CD14-positive monocyte (primary cell): ENCODE measurements around the gene ADGRG1. TPM values are rescaled to one million over a fixed set of nuclear protein-coding genes. Genes with fewer than 3 reads are reported as not detected.
A peak's percentile ranks its signal among the peaks of the same experiment; 100 is the strongest.

Experiments used
- DNase-seq, 3 donors: peaks; one replicate each; pipeline ENCODE4 v3.0.0-alpha.2; 2011 to 2022
- H2AFZ ChIP-seq: 2 replicates; pipeline ENCODE4 v1.6.0; 2012; ENCODE audit warnings: mild to moderate bottlenecking, low read depth, low read length, inconsistent platforms; ENCODE audit not compliant: insufficient read depth, poor library complexity, severe bottlenecking
- H3K27ac ChIP-seq, 2 donors: 1 replicate in 1 of 2; 2 replicates in 1 of 2; pipeline ENCODE4 v1.5.1; 2012 to 2013; ENCODE audit warnings: low read length in 2 of 2, control low read depth in 1 of 2, inconsistent platforms in 1 of 2, low read depth in 1 of 2, mild to moderate bottlenecking in 1 of 2
- H3K27me3 ChIP-seq, 2 donors: one replicate each; pipeline versions ENCODE4 v1.6.0 to v1.6.1; 2011 to 2013; ENCODE audit warnings: low read length in 2 of 2; ENCODE audit not compliant: control insufficient read depth in 2 of 2, insufficient read depth in 2 of 2
- H3K36me3 ChIP-seq, 2 donors: replicated peaks in 1 of 2; 1 replicate in 1 of 2; 2 replicates in 1 of 2; pipeline versions ENCODE4 v1.5.1 to v1.6.1; 2012 to 2013; ENCODE audit warnings: low read length in 2 of 2, control low read depth in 1 of 2, inconsistent platforms in 1 of 2, mild to moderate bottlenecking in 1 of 2; ENCODE audit not compliant: insufficient read depth in 2 of 2, control insufficient read depth in 1 of 2
- H3K4me1 ChIP-seq, 2 donors: 1 replicate in 1 of 2; 2 replicates in 1 of 2; pipeline versions ENCODE4 v1.5.1 to v1.6.1; 2012 to 2013; ENCODE audit warnings: low read length in 2 of 2, control low read depth in 1 of 2, inconsistent platforms in 1 of 2, mild to moderate bottlenecking in 1 of 2, moderate library complexity in 1 of 2; ENCODE audit not compliant: insufficient read depth in 2 of 2, control insufficient read depth in 1 of 2
- H3K4me2 ChIP-seq: replicated peaks from 2 replicates; pipeline ENCODE3; 2012; ENCODE audit warnings: low read length, moderate library complexity, mild to moderate bottlenecking; ENCODE audit not compliant: poor library complexity, severe bottlenecking; ENCODE audit errors: extremely low read depth
- H3K4me3 ChIP-seq, 3 experiments: fragments of 200-600 bp in 1 of 3; sonication (generic) in 1 of 3; replicated peaks in 1 of 3; 1 replicate in 2 of 3; 2 replicates in 1 of 3; pipeline ENCODE4 v1.5.1; 2011 to 2013; ENCODE audit warnings: low read length in 3 of 3, mild to moderate bottlenecking in 3 of 3, control low read depth in 2 of 3, low read depth in 2 of 3, inconsistent platforms in 1 of 3, moderate library complexity in 1 of 3
- H3K79me2 ChIP-seq: 2 replicates; pipeline ENCODE4 v1.6.0; 2012; ENCODE audit warnings: mild to moderate bottlenecking, control low read depth, inconsistent platforms, low read length, moderate library complexity; ENCODE audit not compliant: insufficient read depth
- H3K9ac ChIP-seq: 2 replicates; pipeline ENCODE4 v1.6.0; 2017; ENCODE audit warnings: low read length, mild to moderate bottlenecking; ENCODE audit not compliant: insufficient read depth, poor library complexity, severe bottlenecking
- H3K9me3 ChIP-seq, 2 donors: replicated peaks in 1 of 2; 1 replicate in 1 of 2; 2 replicates in 1 of 2; pipeline versions ENCODE4 v1.5.1 to v1.6.1; 2012 to 2013; ENCODE audit warnings: low read length in 2 of 2, control low read depth in 1 of 2; ENCODE audit not compliant: control insufficient read depth in 1 of 2, insufficient read depth in 1 of 2
- H4K20me1 ChIP-seq: 2 replicates; pipeline ENCODE4 v1.6.0; 2012; ENCODE audit warnings: mild to moderate bottlenecking, low read length, control low read depth, moderate library complexity; ENCODE audit not compliant: insufficient read depth
- H3K27ac Mint-ChIP-seq, 7 donors: one replicate each; pipeline ENCODE4 v1.8.0; 2020; ENCODE audit warnings: mild to moderate bottlenecking in 7 of 7, mixed read lengths in 7 of 7, moderate library complexity in 6 of 7, inconsistent platforms in 2 of 7
- H3K27me3 Mint-ChIP-seq, 3 donors: one replicate each; pipeline ENCODE4 v1.8.0; 2021 to 2022; ENCODE audit warnings: low read depth in 3 of 3, mild to moderate bottlenecking in 3 of 3, mixed read lengths in 3 of 3, moderate library complexity in 3 of 3, inconsistent platforms in 1 of 3
- H3K36me3 Mint-ChIP-seq, 2 donors: one replicate each; pipeline ENCODE4 v1.8.0; 2020; ENCODE audit warnings: mixed read lengths in 2 of 2, inconsistent platforms in 1 of 2, mild to moderate bottlenecking in 1 of 2
- H3K4me1 Mint-ChIP-seq: one replicate; pipeline ENCODE4 v1.8.0; 2020; ENCODE audit warnings: mild to moderate bottlenecking, mixed read lengths
- H3K4me3 Mint-ChIP-seq, 2 donors: one replicate each; pipeline ENCODE4 v1.8.0; 2020; ENCODE audit warnings: mild to moderate bottlenecking in 2 of 2, mixed read lengths in 2 of 2, moderate library complexity in 1 of 2
- H3K9me3 Mint-ChIP-seq, 7 donors: one replicate each; pipeline ENCODE4 v1.8.0; 2020 to 2022; ENCODE audit warnings: mixed read lengths in 7 of 7, mild to moderate bottlenecking in 6 of 7, moderate library complexity in 6 of 7, inconsistent platforms in 2 of 7
- WGBS: methylation state at CpG from one replicate; pipeline ENCODE4 v1.1.5; 2013; ENCODE audit warnings: missing lambda C conversion rate; ENCODE audit not compliant: insufficient coverage; 5-methylcytosine and 5-hydroxymethylcytosine counted together
- intact Hi-C, 2 donors: fragments of 100-400 bp; cut with micrococcal nuclease; formaldehyde crosslinking; loops; one replicate each; pipeline versions ENCODE4 v1.15.0 to v1.15.1; 2023
- polyA plus RNA-seq, 3 donors: library from polyadenylated mRNA; depleted of rRNA in 1 of 3; unstranded in 2 of 3; stranded (reverse) in 1 of 3; fragments of 300-500 nt in 2 of 3; fragments of >200 nt in 1 of 3; fragmentation: Illumina TruSeq in 2 of 3; gene quantifications; 1 replicate in 2 of 3; 2 replicates in 1 of 3; pipeline ENCODE4 v1.2.3, GENCODE V29; 2012 to 2021
- TF ChIP-seq, protein P1 (sequence below): fragments of 200-600 bp; IDR thresholded peaks from one replicate; pipeline ENCODE4 v1.8.0; 2022; ENCODE audit warnings: antibody characterized with exemption, mild to moderate bottlenecking

The ADGRG1 gene
- polyA plus RNA-seq, 3 donors = 0.07 to 0.39 (median 0.08) TPM

DNA sequence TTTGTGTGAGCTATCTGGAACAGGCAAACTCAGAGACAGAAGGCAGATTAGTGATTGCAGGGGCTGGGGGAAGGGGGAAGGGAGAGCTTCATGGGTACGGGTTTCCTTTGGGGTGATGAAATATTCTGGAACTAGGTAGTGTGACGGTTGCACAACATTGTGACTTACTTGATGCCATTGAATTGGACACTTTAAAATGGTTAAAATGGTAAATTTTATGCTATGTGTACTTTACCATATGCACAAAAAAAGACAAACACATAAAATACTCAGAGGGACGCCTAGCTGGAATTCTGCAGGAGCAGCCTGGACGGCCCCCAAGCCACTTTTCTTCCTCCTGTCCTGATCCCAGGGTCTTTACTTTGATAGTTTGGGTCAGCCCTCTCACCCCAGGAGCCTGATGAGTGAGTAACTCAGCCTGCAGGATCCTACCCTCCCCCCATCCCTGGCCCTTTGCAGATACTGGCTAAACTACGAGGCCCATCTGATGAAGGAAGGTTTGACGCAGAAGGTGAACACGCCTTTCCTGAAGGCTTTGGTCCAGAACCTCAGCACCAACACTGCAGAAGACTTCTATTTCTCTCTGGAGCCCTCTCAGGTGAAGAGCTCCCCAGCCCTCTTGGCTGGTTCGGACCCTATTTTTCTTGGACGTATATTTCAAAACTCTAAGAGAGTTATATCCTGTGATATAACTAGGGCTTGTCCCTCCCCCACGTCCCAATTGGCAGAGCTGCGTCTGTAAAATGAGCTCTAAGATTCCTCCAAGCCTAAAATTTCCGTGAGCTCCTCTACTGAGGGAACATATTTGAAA lies 47.5 kb downstream of the ADGRG1 start:
- no peaks in the 10 kb centered on the region for H3K9me3 Mint-ChIP-seq
- Histone ChIP-seq H3K4me2 (no peak overlapping the region), H2AFZ (no peak overlapping the region), H3K36me3 (no peaks in the 10 kb centered on the region), H3K9ac (no peak overlapping the region), H3K9me3 (no peaks in the 10 kb centered on the region), H3K27me3 (no peaks in the 10 kb centered on the region), H3K27ac (no peak overlapping the region), H3K4me1 (peaks cover 30 to 49% of the 10 kb centered on the region in 2 donors), H3K4me3 (no peak overlapping the region), H3K79me2 (no peaks in the 10 kb centered on the region), H4K20me1 (no peaks in the 10 kb centered on the region)
- peaks cover 42% of the 10 kb centered on the region for H3K4me1 Mint-ChIP-seq
- TF ChIP-seq, protein P1, sequence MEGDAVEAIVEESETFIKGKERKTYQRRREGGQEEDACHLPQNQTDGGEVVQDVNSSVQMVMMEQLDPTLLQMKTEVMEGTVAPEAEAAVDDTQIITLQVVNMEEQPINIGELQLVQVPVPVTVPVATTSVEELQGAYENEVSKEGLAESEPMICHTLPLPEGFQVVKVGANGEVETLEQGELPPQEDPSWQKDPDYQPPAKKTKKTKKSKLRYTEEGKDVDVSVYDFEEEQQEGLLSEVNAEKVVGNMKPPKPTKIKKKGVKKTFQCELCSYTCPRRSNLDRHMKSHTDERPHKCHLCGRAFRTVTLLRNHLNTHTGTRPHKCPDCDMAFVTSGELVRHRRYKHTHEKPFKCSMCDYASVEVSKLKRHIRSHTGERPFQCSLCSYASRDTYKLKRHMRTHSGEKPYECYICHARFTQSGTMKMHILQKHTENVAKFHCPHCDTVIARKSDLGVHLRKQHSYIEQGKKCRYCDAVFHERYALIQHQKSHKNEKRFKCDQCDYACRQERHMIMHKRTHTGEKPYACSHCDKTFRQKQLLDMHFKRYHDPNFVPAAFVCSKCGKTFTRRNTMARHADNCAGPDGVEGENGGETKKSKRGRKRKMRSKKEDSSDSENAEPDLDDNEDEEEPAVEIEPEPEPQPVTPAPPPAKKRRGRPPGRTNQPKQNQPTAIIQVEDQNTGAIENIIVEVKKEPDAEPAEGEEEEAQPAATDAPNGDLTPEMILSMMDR = no peak
- H3K27ac Mint-ChIP-seq = peak overlapping the region; percentile 10 to 61 (median 47)
- peak overlapping the region in 1 of 2 donors; percentile 4 for H3K4me3 Mint-ChIP-seq
- peak; percentile 55 to 78 (median 71) for DNase-seq
- intact Hi-C loops = no loop called here
- 17% methylated on average over 2 of the region's 12 CpGs for WGBS
- H3K27me3 Mint-ChIP-seq = peaks cover 2 to 4% (median 4%) of the 10 kb centered on the region in 3 donors
- no peaks in the 10 kb centered on the region for H3K36me3 Mint-ChIP-seq

DNA sequence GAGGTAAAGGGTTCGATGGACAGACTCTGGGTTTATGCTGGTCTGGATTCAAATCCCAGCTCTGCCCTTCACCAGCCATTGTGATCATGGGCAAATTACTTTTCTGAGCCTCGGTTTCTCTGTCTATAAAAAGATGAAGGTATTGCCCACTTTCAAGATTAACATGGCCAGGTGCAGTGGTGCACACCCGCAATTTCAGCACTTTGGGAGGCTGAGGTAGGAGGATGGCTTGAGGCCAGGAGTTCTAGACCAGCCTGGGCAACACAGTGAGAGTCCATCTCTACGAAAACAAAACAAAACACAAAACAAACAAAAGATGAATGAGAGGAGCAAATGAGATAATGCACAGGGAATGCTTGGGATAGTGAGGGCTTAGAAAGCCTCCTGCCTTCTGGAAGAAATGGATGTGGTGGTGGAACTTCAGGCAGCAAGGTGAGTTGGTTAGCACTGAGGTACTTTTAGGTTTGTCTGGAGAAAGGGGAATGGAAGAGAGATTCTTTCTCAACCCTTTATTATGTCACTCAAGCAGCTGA lies 48.2 kb downstream of the ADGRG1 start:
- Histone ChIP-seq H3K4me1 (peaks cover 31 to 50% of the 10 kb centered on the region in 2 donors), H3K79me2 (no peaks in the 10 kb centered on the region), H3K4me2 (no peak overlapping the region), H2AFZ (no peak overlapping the region), H4K20me1 (no peaks in the 10 kb centered on the region), H3K27ac (no peak overlapping the region), H3K36me3 (no peaks in the 10 kb centered on the region), H3K9ac (no peak overlapping the region), H3K4me3 (no peak overlapping the region), H3K27me3 (no peaks in the 10 kb centered on the region), H3K9me3 (no peaks in the 10 kb centered on the region)
- TF ChIP-seq, protein P1 = no peak
- intact Hi-C loops = no loop called here
- WGBS = no CpG with 5 or more reads among the region's 4 CpGs
- no peak for DNase-seq
- H3K4me1 Mint-ChIP-seq = peaks cover 42% of the 10 kb centered on the region
- no peaks in the 10 kb centered on the region for H3K36me3 Mint-ChIP-seq
- H3K27me3 Mint-ChIP-seq = peaks cover 2 to 4% (median 4%) of the 10 kb centered on the region in 3 donors
- H3K9me3 Mint-ChIP-seq = no peaks in the 10 kb centered on the region
- peak overlapping the region in 1 of 2 donors; percentile 15 for H3K4me3 Mint-ChIP-seq
- H3K27ac Mint-ChIP-seq = peak overlapping the region in 5 of 7 donors; percentile 14 to 72 (median 47)
